Measurements from ENCODE around the gene PRKG1.
"Not testable (repeated sequence)": the region's sequence is repeated elsewhere in the genome, so short reads cannot be mapped to it uniquely, and the experiment has no call there.

The PRKG1 gene

DNA sequence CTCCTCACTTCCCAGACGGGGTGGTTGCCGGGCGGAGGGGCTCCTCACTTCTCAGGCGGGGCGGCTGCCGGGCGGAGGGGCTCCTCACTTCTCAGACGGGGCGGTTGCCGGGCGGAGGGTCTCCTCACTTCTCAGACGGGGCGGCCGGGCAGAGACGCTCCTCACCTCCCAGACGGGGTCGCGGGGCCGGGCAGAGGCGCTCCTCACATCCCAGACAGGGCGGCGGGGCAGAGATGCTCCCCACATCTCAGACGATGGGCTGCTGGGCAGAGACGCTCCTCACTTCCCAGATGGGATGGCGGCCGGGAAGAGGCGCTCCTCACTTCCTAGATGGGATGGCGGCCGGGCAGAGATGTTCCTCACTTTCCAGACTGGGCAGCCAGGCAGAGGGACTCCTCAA, 318.7 kb downstream of the PRKG1 start:
- H2BK12ac ChIP-seq (ENCODE audit: low read length); H3K79me1 ChIP-seq (ENCODE audit: low read depth, low read length); H3K36me3 ChIP-seq (replicated peaks in 1 of 2; ENCODE audit: control insufficient read depth in 2 of 2, insufficient read depth in 2 of 2, low read length in 2 of 2); H3K9ac ChIP-seq (ENCODE audit: low read depth, low read length, poor library complexity); H3K27me3 ChIP-seq (ENCODE audit: control insufficient read depth in 3 of 3, insufficient read depth in 3 of 3, low read depth in 1 of 3, low read length in 3 of 3); H2AFZ ChIP-seq (ENCODE audit: low read length); H3K4ac ChIP-seq (ENCODE audit: low read length); DNase-seq (ENCODE audit: low spot score); H4K91ac ChIP-seq (ENCODE audit: low read depth, low read length, poor library complexity); H3K9me3 ChIP-seq (replicated peaks in 1 of 2; ENCODE audit: control insufficient read depth in 2 of 2, insufficient read depth in 1 of 2, low read depth in 1 of 2, low read length in 2 of 2); H3K18ac ChIP-seq (ENCODE audit: low read length); H2BK15ac ChIP-seq (ENCODE audit: low read length); H3K14ac ChIP-seq (ENCODE audit: low read length); H2BK120ac ChIP-seq (ENCODE audit: low read depth, low read length); H2AK5ac ChIP-seq (ENCODE audit: low read depth, low read length); H3K27ac ChIP-seq (replicated peaks; ENCODE audit: low read length); H3K23ac ChIP-seq (ENCODE audit: low read depth, low read length, poor library complexity); H3K4me2 ChIP-seq (ENCODE audit: insufficient read depth, low read length, poor library complexity, severe bottlenecking); H3K4me3 ChIP-seq (ENCODE audit: low read length in 2 of 2); H3K4me1 ChIP-seq (ENCODE audit: control insufficient read depth in 2 of 2, insufficient read depth in 1 of 2, low read depth in 1 of 2, low read length in 2 of 2); H2BK5ac ChIP-seq (ENCODE audit: low read length); H4K8ac ChIP-seq (ENCODE audit: low read depth, low read length): not testable (repeated sequence)
- WGBS, 2 donors (ENCODE audit: extremely low coverage in 2 of 2, insufficient read length in 2 of 2, insufficient replicate concordance in 1 of 2): no CpG with 5 or more reads among the region's 29 CpGs

DNA sequence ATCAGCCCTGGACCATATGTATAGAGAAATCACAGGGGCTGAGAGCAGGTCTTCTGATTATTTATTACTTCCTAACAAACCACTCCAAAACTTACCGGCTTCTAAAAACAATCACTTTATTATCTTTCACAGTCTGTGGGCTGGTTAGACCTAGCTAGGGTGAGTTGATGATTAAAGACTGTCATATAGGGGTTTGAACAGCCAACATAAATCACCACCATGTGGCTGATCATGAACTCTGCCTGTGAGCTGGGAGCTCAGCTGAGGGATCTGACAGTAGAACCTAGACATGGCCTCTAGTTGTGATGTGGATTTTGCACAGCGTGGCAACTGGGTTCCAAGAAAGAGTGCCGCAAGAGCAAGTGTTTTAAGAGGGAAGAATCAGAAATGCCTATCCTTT, 319.8 kb downstream of the PRKG1 start:
- no peaks in the 10 kb centered on the region for H3K27me3 ChIP-seq (ENCODE audit: control insufficient read depth in 3 of 3, insufficient read depth in 3 of 3, low read depth in 1 of 3, low read length in 3 of 3)
- no CpG with 5 or more reads among the region's 3 CpGs for WGBS, 2 donors (ENCODE audit: extremely low coverage in 2 of 2, insufficient read length in 2 of 2, insufficient replicate concordance in 1 of 2)
- H3K79me1 ChIP-seq (ENCODE audit: low read depth, low read length): no peaks in the 10 kb centered on the region
- H3K14ac ChIP-seq (ENCODE audit: low read length): no peak overlapping the region
- no peak for DNase-seq (ENCODE audit: low spot score)
- H2BK12ac ChIP-seq (ENCODE audit: low read length): no peak overlapping the region
- no peak overlapping the region for H3K4me2 ChIP-seq (ENCODE audit: insufficient read depth, low read length, poor library complexity, severe bottlenecking)
- no peak overlapping the region for H3K4ac ChIP-seq (ENCODE audit: low read length)
- H3K36me3 ChIP-seq (replicated peaks in 1 of 2; ENCODE audit: control insufficient read depth in 2 of 2, insufficient read depth in 2 of 2, low read length in 2 of 2): no peaks in the 10 kb centered on the region
- no peak overlapping the region for H3K23ac ChIP-seq (ENCODE audit: low read depth, low read length, poor library complexity)
- H4K8ac ChIP-seq (ENCODE audit: low read depth, low read length): no peak overlapping the region
- H3K18ac ChIP-seq (ENCODE audit: low read length): peak overlapping the region; percentile 44
- no peak overlapping the region for H3K9ac ChIP-seq (ENCODE audit: low read depth, low read length, poor library complexity)
- H2AFZ ChIP-seq (ENCODE audit: low read length): no peak overlapping the region
- no peak overlapping the region for H2BK120ac ChIP-seq (ENCODE audit: low read depth, low read length)
- no peak overlapping the region for H4K91ac ChIP-seq (ENCODE audit: low read depth, low read length, poor library complexity)
- no peak overlapping the region for H3K27ac ChIP-seq (replicated peaks; ENCODE audit: low read length)
- no peaks in the 10 kb centered on the region for H3K9me3 ChIP-seq (replicated peaks in 1 of 2; ENCODE audit: control insufficient read depth in 2 of 2, insufficient read depth in 1 of 2, low read depth in 1 of 2, low read length in 2 of 2)
- H3K4me1 ChIP-seq (ENCODE audit: control insufficient read depth in 2 of 2, insufficient read depth in 1 of 2, low read depth in 1 of 2, low read length in 2 of 2): no peaks in the 10 kb centered on the region
- H3K4me3 ChIP-seq (ENCODE audit: low read length in 2 of 2): no peak overlapping the region
- no peak overlapping the region for H2AK5ac ChIP-seq (ENCODE audit: low read depth, low read length)
- no peak overlapping the region for H2BK15ac ChIP-seq (ENCODE audit: low read length)
- no peak overlapping the region for H2BK5ac ChIP-seq (ENCODE audit: low read length)

DNA sequence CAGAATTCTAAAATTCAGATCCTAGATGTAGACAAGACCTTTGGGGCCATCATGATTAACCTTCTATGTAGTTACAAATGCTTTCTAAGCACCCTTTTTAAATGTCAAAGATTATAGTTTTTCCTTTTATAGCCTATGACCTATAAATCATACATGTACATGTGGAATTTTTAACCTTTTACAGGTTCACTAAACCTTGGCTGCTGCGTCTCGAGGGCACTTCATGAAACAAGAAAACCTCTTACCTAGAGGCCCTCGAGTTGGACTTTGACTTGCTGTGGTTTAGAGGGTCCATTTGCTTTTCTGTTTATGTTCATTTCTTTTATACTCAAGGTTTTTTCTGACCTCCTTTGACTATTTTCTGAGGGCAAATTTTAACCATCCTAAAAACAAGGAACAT, 323.0 kb downstream of the PRKG1 start:
- H3K23ac ChIP-seq (ENCODE audit: low read depth, low read length, poor library complexity): no peak overlapping the region
- no peak overlapping the region for H3K4ac ChIP-seq (ENCODE audit: low read length)
- H3K9ac ChIP-seq (ENCODE audit: low read depth, low read length, poor library complexity): no peak overlapping the region
- H3K27ac ChIP-seq (replicated peaks; ENCODE audit: low read length): no peak overlapping the region
- no peak overlapping the region for H4K91ac ChIP-seq (ENCODE audit: low read depth, low read length, poor library complexity)
- no peaks in the 10 kb centered on the region for H3K4me1 ChIP-seq (ENCODE audit: control insufficient read depth in 2 of 2, insufficient read depth in 1 of 2, low read depth in 1 of 2, low read length in 2 of 2)
- no peak for DNase-seq (ENCODE audit: low spot score)
- H2BK120ac ChIP-seq (ENCODE audit: low read depth, low read length): no peak overlapping the region
- H2AFZ ChIP-seq (ENCODE audit: low read length): no peak overlapping the region
- no peak overlapping the region for H3K18ac ChIP-seq (ENCODE audit: low read length)
- H4K8ac ChIP-seq (ENCODE audit: low read depth, low read length): no peak overlapping the region
- no peaks in the 10 kb centered on the region for H3K9me3 ChIP-seq (replicated peaks in 1 of 2; ENCODE audit: control insufficient read depth in 2 of 2, insufficient read depth in 1 of 2, low read depth in 1 of 2, low read length in 2 of 2)
- H3K4me2 ChIP-seq (ENCODE audit: insufficient read depth, low read length, poor library complexity, severe bottlenecking): no peak overlapping the region
- H2BK5ac ChIP-seq (ENCODE audit: low read length): no peak overlapping the region
- no peaks in the 10 kb centered on the region for H3K36me3 ChIP-seq (replicated peaks in 1 of 2; ENCODE audit: control insufficient read depth in 2 of 2, insufficient read depth in 2 of 2, low read length in 2 of 2)
- no peaks in the 10 kb centered on the region for H3K27me3 ChIP-seq (ENCODE audit: control insufficient read depth in 3 of 3, insufficient read depth in 3 of 3, low read depth in 1 of 3, low read length in 3 of 3)
- no peak overlapping the region for H2BK15ac ChIP-seq (ENCODE audit: low read length)
- H3K79me1 ChIP-seq (ENCODE audit: low read depth, low read length): no peaks in the 10 kb centered on the region
- no peak overlapping the region for H2BK12ac ChIP-seq (ENCODE audit: low read length)
- no peak overlapping the region for H2AK5ac ChIP-seq (ENCODE audit: low read depth, low read length)
- no CpG with 5 or more reads among the region's 3 CpGs for WGBS, 2 donors (ENCODE audit: extremely low coverage in 2 of 2, insufficient read length in 2 of 2, insufficient replicate concordance in 1 of 2)
- H3K4me3 ChIP-seq (ENCODE audit: low read length in 2 of 2): no peak overlapping the region
- H3K14ac ChIP-seq (ENCODE audit: low read length): no peak overlapping the region

DNA sequence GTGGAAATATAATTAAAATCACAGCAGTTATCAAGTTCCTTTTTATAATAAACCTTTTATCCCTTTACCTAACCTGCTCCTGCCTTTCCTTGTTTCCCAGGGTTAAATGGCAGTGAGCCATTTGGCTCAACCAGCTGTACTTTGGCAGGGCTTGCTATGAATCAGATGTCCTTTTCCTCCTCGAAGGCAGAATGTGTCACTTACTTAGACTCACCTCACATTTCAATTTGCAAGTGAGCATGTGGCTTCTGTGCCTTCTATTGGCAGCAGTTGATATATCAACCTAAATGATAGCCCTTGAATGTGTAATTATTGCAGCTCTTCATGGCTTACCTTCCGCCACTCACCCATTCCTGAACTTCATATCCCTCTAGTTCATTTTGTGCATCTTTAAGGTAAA, 323.4 kb downstream of the PRKG1 start:
- no peaks in the 10 kb centered on the region for H3K27me3 ChIP-seq (ENCODE audit: control insufficient read depth in 3 of 3, insufficient read depth in 3 of 3, low read depth in 1 of 3, low read length in 3 of 3)
- no peak overlapping the region for H3K14ac ChIP-seq (ENCODE audit: low read length)
- no peak overlapping the region for H3K4ac ChIP-seq (ENCODE audit: low read length)
- no peak overlapping the region for H2BK12ac ChIP-seq (ENCODE audit: low read length)
- no peak overlapping the region for H3K4me3 ChIP-seq (ENCODE audit: low read length in 2 of 2)
- H3K23ac ChIP-seq (ENCODE audit: low read depth, low read length, poor library complexity): no peak overlapping the region
- H3K9me3 ChIP-seq (replicated peaks in 1 of 2; ENCODE audit: control insufficient read depth in 2 of 2, insufficient read depth in 1 of 2, low read depth in 1 of 2, low read length in 2 of 2): no peaks in the 10 kb centered on the region
- no peak overlapping the region for H2AFZ ChIP-seq (ENCODE audit: low read length)
- H2BK5ac ChIP-seq (ENCODE audit: low read length): no peak overlapping the region
- H3K4me1 ChIP-seq (ENCODE audit: control insufficient read depth in 2 of 2, insufficient read depth in 1 of 2, low read depth in 1 of 2, low read length in 2 of 2): no peaks in the 10 kb centered on the region
- H3K36me3 ChIP-seq (replicated peaks in 1 of 2; ENCODE audit: control insufficient read depth in 2 of 2, insufficient read depth in 2 of 2, low read length in 2 of 2): no peaks in the 10 kb centered on the region
- H3K27ac ChIP-seq (replicated peaks; ENCODE audit: low read length): no peak overlapping the region
- H3K9ac ChIP-seq (ENCODE audit: low read depth, low read length, poor library complexity): no peak overlapping the region
- no peak overlapping the region for H4K91ac ChIP-seq (ENCODE audit: low read depth, low read length, poor library complexity)
- H3K79me1 ChIP-seq (ENCODE audit: low read depth, low read length): no peaks in the 10 kb centered on the region
- whole genome bisulfite sequencing, 2 donors (ENCODE audit: extremely low coverage in 2 of 2, insufficient read length in 2 of 2, insufficient replicate concordance in 1 of 2): no CpG with 5 or more reads among the region's 2 CpGs
- H2BK120ac ChIP-seq (ENCODE audit: low read depth, low read length): no peak overlapping the region
- no peak for DNase-seq (ENCODE audit: low spot score)
- H2AK5ac ChIP-seq (ENCODE audit: low read depth, low read length): no peak overlapping the region
- H3K4me2 ChIP-seq (ENCODE audit: insufficient read depth, low read length, poor library complexity, severe bottlenecking): no peak overlapping the region
- H3K18ac ChIP-seq (ENCODE audit: low read length): no peak overlapping the region
- no peak overlapping the region for H4K8ac ChIP-seq (ENCODE audit: low read depth, low read length)
- no peak overlapping the region for H2BK15ac ChIP-seq (ENCODE audit: low read length)
